Esophagus muscularis mucosa (tissue), 4 donors: Measurements from ENCODE around the gene BSCL2. TPM values are rescaled to one million over a fixed set of nuclear protein-coding genes. Genes with fewer than 3 reads are reported as not detected.
A peak's percentile ranks its signal among the peaks of the same experiment; 100 is the strongest.
"Not testable (repeated sequence)": the region's sequence is repeated elsewhere in the genome, so short reads cannot be mapped to it uniquely, and the experiment has no call there.

Experiments used
- DNase-seq: peaks from one replicate; pipeline ENCODE4 v3.0.0-alpha.2; 2017; ENCODE audit errors: extremely low spot score
- H3K27ac ChIP-seq, 4 donors: fragments of 200-600 bp; sonication (generic); replicated peaks in 1 of 4; 1 replicate in 3 of 4; 2 replicates in 1 of 4; pipeline ENCODE4 v1.5.1; 2016 to 2019; ENCODE audit warnings: mild to moderate bottlenecking in 1 of 4
- H3K27me3 ChIP-seq, 4 donors: fragments of 200-600 bp; sonication (generic); one replicate each; pipeline versions ENCODE4 v1.5.1 to v1.6.0; 2016 to 2019
- H3K36me3 ChIP-seq, 4 donors: fragments of 200-600 bp; sonication (generic); one replicate each; pipeline ENCODE4 v1.5.1; 2016 to 2019
- H3K4me1 ChIP-seq, 4 donors: fragments of 200-600 bp; sonication (generic); one replicate each; pipeline ENCODE4 v1.5.1; 2016 to 2019
- H3K4me3 ChIP-seq, 4 donors: fragments of 200-600 bp; sonication (generic); 1 replicate in 2 of 4; 2 replicates in 2 of 4; pipeline ENCODE4 v1.5.1; 2016 to 2019; ENCODE audit warnings: mild to moderate bottlenecking in 4 of 4, moderate library complexity in 1 of 4
- H3K9me3 ChIP-seq, 4 donors: fragments of 200-600 bp; sonication (generic); 1 replicate in 3 of 4; 2 replicates in 1 of 4; pipeline ENCODE4 v1.5.1; 2016 to 2019
- EP300 ChIP-seq: sonication (generic); formaldehyde crosslinking; IDR thresholded peaks from one replicate; pipeline ENCODE4 v1.6.1; 2017; ENCODE audit warnings: antibody characterized with exemption
- POLR2A ChIP-seq: fragments of 450-650 bp; IDR thresholded peaks from one replicate; pipeline ENCODE4 v1.6.1; 2017; ENCODE audit warnings: antibody characterized with exemption, moderate library complexity, mild to moderate bottlenecking, low read depth
- POLR2AphosphoS5 ChIP-seq, 2 donors: sonication (generic); formaldehyde crosslinking; IDR thresholded peaks; one replicate each; pipeline ENCODE4 v1.6.1; 2017; ENCODE audit warnings: antibody characterized with exemption in 2 of 2
- WGBS: methylation state at CpG from one replicate; pipeline ENCODE4 v1.1.5; 2018; 5-methylcytosine and 5-hydroxymethylcytosine counted together
- intact Hi-C: fragments of 100-400 bp; cut with DNase I; formaldehyde crosslinking; loops from one replicate; pipeline ENCODE4 v1.15.1; 2023
- total RNA-seq, 4 donors: library from RNA; depleted of rRNA; stranded (reverse); fragments of >200 nt; gene quantifications; one replicate each; pipeline versions ENCODE4 v1.1.0 to v1.2.1, GENCODE V29; 2016
- TF ChIP-seq, protein P1 (sequence below), 3 experiments: fragments of 200-600 bp in 2 of 3; fragments of 450-650 bp in 1 of 3; sonication (generic) in 2 of 3; IDR thresholded peaks; one replicate each; pipeline ENCODE4 v1.5.1; 2017 to 2019; ENCODE audit warnings: antibody characterized with exemption in 3 of 3, mild to moderate bottlenecking in 2 of 3, moderate library complexity in 1 of 3

BSCL2 gene
- total RNA-seq, 4 donors from 2014 or later, result 25.3 to 58.1 (median 39.2) TPM

DNA sequence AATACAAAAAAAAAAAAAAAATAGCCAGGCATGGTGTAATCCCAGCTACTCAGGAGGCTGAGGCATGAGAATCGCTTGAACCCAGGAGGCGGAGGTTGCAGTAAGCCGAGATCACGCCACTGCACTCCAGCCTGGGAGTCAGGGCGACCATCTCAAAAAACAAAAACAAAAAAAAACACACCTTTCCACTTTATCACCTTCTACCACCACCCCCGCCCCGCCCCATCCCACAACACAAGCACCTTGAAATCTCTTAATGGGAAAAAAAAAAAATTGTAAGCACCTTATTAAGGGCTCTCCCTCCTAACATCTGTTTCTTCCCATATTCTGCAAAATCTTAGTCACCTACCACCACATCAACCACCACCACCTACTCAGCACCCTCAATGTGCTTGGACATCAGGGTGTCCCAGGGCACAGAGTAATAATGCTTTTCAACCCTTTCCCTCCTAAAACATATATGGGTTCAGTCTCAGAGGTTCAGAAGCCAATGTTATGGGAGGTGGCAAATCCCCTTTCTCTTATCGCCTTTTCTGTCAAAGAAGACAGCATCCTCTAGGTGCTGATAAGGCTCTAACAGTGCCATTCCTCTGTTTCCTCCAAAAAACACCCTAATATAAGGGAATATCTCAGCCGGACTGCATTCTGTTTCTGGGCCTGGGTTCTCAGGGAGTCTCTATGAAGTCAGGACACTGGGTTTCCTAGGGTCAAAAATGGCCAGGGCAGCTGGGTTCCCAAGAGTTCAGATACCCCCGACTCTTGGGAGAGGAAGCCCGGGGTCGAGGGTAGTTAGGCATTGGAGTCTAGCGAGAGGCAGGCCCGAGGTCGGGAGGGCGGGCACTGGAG lies 54.8 kb downstream of the BSCL2 start:
- peak overlapping the region; percentile 72 to 93 (median 88) for H3K4me3 ChIP-seq
- H3K9me3 ChIP-seq, result no peaks in the 10 kb centered on the region
- peak overlapping the region; percentile 88 to 96 (median 94) for H3K27ac ChIP-seq
- TF ChIP-seq POLR2AphosphoS5 (IDR thresholded peaks at IDR 0.05) (no peak), POLR2A (no peak)
- TF ChIP-seq, protein P1, sequence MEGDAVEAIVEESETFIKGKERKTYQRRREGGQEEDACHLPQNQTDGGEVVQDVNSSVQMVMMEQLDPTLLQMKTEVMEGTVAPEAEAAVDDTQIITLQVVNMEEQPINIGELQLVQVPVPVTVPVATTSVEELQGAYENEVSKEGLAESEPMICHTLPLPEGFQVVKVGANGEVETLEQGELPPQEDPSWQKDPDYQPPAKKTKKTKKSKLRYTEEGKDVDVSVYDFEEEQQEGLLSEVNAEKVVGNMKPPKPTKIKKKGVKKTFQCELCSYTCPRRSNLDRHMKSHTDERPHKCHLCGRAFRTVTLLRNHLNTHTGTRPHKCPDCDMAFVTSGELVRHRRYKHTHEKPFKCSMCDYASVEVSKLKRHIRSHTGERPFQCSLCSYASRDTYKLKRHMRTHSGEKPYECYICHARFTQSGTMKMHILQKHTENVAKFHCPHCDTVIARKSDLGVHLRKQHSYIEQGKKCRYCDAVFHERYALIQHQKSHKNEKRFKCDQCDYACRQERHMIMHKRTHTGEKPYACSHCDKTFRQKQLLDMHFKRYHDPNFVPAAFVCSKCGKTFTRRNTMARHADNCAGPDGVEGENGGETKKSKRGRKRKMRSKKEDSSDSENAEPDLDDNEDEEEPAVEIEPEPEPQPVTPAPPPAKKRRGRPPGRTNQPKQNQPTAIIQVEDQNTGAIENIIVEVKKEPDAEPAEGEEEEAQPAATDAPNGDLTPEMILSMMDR (IDR thresholded peaks at IDR 0.05), result no peak
- WGBS, result 57% methylated on average over 10 of the region's 16 CpGs
- intact Hi-C loops, result no loop called here
- no peaks in the 10 kb centered on the region for H3K27me3 ChIP-seq
- DNase-seq, result no peak
- peaks cover 15 to 31% (median 24%) of the 10 kb centered on the region in 4 donors for H3K4me1 ChIP-seq
- H3K36me3 ChIP-seq, result peaks cover 13 to 28% (median 26%) of the 10 kb centered on the region in 4 donors

DNA sequence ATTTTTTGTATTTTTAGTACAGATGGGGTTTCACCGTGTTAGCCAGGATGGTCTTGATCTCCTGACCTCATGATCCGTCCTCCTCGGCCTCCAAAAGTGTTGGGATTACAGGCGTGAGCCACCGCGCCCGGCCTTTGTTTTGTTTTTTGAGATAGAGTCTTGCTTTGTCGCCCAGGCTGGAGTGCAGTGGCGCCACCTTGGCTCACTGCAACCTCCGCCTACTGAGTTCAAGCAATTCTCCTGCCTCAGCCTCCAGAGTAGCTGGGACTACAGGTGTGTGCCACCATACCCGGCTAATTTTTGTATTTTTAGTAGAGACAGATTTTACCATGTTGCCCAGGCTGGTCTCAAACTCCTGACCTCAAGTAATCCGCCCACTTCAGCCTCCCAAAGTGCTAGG lies 56.9 kb downstream of the BSCL2 start:
- H3K4me3 ChIP-seq, intact Hi-C loops, H3K27ac ChIP-seq, H3K27me3 ChIP-seq, DNase-seq, H3K9me3 ChIP-seq: not testable (repeated sequence)
- 96% methylated on average over 12 of the region's 12 CpGs for WGBS
- H3K36me3 ChIP-seq, result peaks cover 13 to 29% (median 27%) of the 10 kb centered on the region in 4 donors
- peaks cover 30 to 46% (median 38%) of the 10 kb centered on the region in 4 donors for H3K4me1 ChIP-seq

DNA sequence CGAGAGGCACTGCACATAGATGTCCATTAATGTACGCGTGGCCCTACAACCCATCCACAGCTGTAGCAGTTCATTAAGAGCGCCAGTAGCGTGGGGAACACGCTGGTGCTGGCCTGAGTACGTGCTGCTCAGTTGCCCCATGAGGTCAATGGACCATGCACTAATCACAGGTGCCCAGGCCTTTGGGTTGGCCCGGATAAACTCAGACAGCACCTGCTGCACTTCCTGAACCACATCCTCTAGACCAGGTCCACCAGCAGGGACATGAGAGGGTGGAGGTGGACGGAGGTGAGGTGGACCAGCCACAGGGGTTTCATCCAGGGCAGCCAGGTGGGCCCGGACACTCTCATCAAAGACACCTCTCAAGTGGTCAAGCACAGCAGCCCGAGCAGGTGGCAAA lies 57.7 kb downstream of the BSCL2 start:
- Histone ChIP-seq H3K27ac (no peak overlapping the region), H3K36me3 (peaks cover 13 to 30% (median 28%) of the 10 kb centered on the region in 4 donors), H3K9me3 (no peaks in the 10 kb centered on the region), H3K27me3 (no peaks in the 10 kb centered on the region), H3K4me3 (no peak overlapping the region), H3K4me1 (peaks cover 38 to 54% (median 46%) of the 10 kb centered on the region in 4 donors)
- intact Hi-C loops, result no loop called here
- 91% methylated on average over 11 of the region's 11 CpGs for WGBS
- DNase-seq, result no peak
- no peak for TF ChIP-seq EP300
- TF ChIP-seq, protein P1 (IDR thresholded peaks at IDR 0.05), result no peak
- no peak for TF ChIP-seq POLR2A
- TF ChIP-seq POLR2AphosphoS5 (IDR thresholded peaks at IDR 0.05), result no peak

DNA sequence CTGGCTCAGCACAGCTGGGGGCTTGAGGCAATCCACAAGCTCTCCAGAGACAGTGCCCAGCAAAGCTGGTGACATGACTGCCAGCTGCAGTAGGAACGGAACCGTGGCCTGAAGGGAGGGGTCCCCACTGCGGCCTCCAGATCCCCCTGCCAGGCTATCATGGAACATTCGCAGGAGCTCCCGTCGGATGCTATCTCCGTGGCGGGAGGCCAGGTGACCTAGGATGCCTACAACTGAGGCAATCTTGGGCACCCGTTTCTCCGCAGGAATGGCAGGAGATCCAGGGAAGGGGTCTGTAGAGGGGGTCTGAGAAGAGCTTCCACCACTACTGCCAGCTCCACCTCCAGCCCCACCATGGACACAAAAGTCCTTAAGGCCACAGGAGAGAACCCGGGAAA lies 58.3 kb downstream of the BSCL2 start:
- H3K27ac ChIP-seq, result no peak overlapping the region
- TF ChIP-seq EP300 (no peak), POLR2AphosphoS5 (IDR thresholded peaks at IDR 0.05) (no peak), POLR2A (no peak)
- TF ChIP-seq, protein P1 (IDR thresholded peaks at IDR 0.05), result no peak
- 89% methylated on average over 6 of the region's 11 CpGs for WGBS
- peaks cover 18 to 35% (median 33%) of the 10 kb centered on the region in 4 donors for H3K36me3 ChIP-seq
- H3K27me3 ChIP-seq, result no peaks in the 10 kb centered on the region
- peaks cover 41 to 59% (median 48%) of the 10 kb centered on the region in 4 donors for H3K4me1 ChIP-seq
- intact Hi-C loops, result no loop called here
- DNase-seq, result no peak
- H3K4me3 ChIP-seq, result no peak overlapping the region
- H3K9me3 ChIP-seq, result no peaks in the 10 kb centered on the region

DNA sequence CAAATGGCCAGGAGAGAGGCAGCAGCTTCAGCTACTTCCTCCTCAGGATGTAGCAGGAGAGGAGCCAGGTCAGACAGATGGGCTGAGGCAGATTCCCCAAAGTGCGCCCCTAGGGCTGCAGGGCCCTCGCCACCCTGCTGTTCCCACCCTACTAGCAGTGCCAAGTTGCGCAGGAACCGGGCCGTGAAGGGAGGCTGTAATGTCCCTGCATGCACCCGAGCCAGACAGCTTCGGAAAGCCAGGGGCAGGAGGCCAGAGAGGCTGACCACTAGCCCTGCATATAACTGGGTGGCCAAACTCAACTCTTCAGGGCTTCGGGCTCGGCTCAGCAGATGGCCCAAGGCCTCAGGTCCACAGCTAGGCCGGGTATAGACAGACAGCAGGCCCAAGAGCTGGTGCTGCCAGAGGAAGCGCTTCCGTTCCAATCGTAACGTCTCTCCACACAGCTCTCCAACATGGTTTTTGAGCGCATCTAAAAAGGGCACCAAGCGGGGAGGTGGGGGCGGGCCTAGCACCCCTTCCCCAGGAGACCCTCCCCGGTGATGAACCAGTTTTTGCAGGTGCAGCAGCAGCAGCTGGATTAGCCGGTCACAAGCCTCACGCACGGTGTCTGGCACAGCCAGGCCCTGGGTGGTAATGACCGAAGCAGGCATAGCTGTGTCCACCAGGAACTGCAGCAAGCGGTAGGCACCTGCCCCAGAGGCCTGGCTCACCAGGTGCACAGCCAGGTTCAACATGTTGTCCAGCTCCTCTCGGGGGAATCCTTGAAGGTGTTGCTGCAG lies 58.8 kb downstream of the BSCL2 start:
- Histone ChIP-seq H3K27ac (peak overlapping the region in 1 of 4 donors; percentile 92), H3K36me3 (peaks cover 20 to 41% (median 39%) of the 10 kb centered on the region in 4 donors), H3K4me3 (no peak overlapping the region), H3K9me3 (no peaks in the 10 kb centered on the region), H3K4me1 (peaks cover 41 to 62% (median 49%) of the 10 kb centered on the region in 4 donors), H3K27me3 (no peaks in the 10 kb centered on the region)
- DNase-seq, result no peak
- intact Hi-C loops, result no loop called here
- 95% methylated on average over 13 of the region's 24 CpGs for WGBS
- TF ChIP-seq EP300 (no peak), POLR2A (no peak), POLR2AphosphoS5 (IDR thresholded peaks at IDR 0.05) (no peak)
- TF ChIP-seq, protein P1 (IDR thresholded peaks at IDR 0.05), result no peak
